Endothelial cell (in vitro differentiated cells): ENCODE measurements around the gene PML. TPM values are rescaled to one million over a fixed set of nuclear protein-coding genes. Genes with fewer than 3 reads are reported as not detected.

Experiments used
- DNase-seq: peaks from one replicate; pipeline ENCODE4 v3.0.0; 2021; ENCODE audit warnings: low spot score
- H3K27ac Mint-ChIP-seq: one replicate; pipeline ENCODE4 v1.8.0; 2021; ENCODE audit warnings: mixed read lengths, inconsistent platforms; ENCODE audit not compliant: unreplicated experiment
- H3K27me3 Mint-ChIP-seq: one replicate; pipeline ENCODE4 v1.8.0; 2021; ENCODE audit warnings: mild to moderate bottlenecking, moderate library complexity, mixed read lengths, inconsistent platforms; ENCODE audit not compliant: unreplicated experiment
- H3K36me3 Mint-ChIP-seq: one replicate; pipeline ENCODE4 v1.8.0; 2021; ENCODE audit warnings: mild to moderate bottlenecking, low read depth, mixed read lengths, inconsistent platforms; ENCODE audit not compliant: unreplicated experiment
- H3K4me1 Mint-ChIP-seq: one replicate; pipeline ENCODE4 v1.8.0; 2021; ENCODE audit warnings: mild to moderate bottlenecking, mixed read lengths, inconsistent platforms; ENCODE audit not compliant: unreplicated experiment
- H3K4me3 Mint-ChIP-seq: one replicate; pipeline ENCODE4 v1.8.0; 2021; ENCODE audit warnings: mild to moderate bottlenecking, mixed read lengths, inconsistent platforms; ENCODE audit not compliant: unreplicated experiment
- H3K9me3 Mint-ChIP-seq: one replicate; pipeline ENCODE4 v1.8.0; 2021; ENCODE audit warnings: mixed read lengths, inconsistent platforms; ENCODE audit not compliant: unreplicated experiment
- CTCF ChIP-seq: fragments of 200-600 bp; sonication (generic); IDR thresholded peaks from one replicate; pipeline ENCODE4 v1.5.0; 2021; ENCODE audit warnings: antibody characterized with exemption; ENCODE audit not compliant: unreplicated experiment
- total RNA-seq: library from RNA; stranded (reverse); fragmentation: NEBNext Ultra II Directional; extraction: Animal tissue kit (Norgen Biotek cat#: 25700); gene quantifications from one replicate; pipeline ENCODE4 v1.2.1, GENCODE V29; 2021; ENCODE audit not compliant: unreplicated experiment

The PML gene
- total RNA-seq, 1 donor from 2014 or later: 161 TPM

- Mint-ChIP-seq H3K36me3 (peaks cover 18% of the 10 kb centered on the region), H3K4me1 (peaks cover 35% of the 10 kb centered on the region), H3K4me3 (peak overlapping the region; percentile 43), H3K27me3 (peaks cover 6% of the 10 kb centered on the region), H3K27ac (peak overlapping the region; percentile 55), H3K9me3 (no peaks in the 10 kb centered on the region)
- TF ChIP-seq CTCF: no peak
- DNase-seq: no peak
Observed at GRCh38 chr15:73984208-73984979, 10.1 kb upstream of the PML start.

GRCh38 chr15:73985101-73985873 is 9.2 kb upstream of the PML start:
- no peak for TF ChIP-seq CTCF
- Mint-ChIP-seq H3K27ac (no peak overlapping the region), H3K36me3 (peaks cover 18% of the 10 kb centered on the region), H3K4me3 (peak overlapping the region; percentile 43), H3K4me1 (peaks cover 37% of the 10 kb centered on the region), H3K27me3 (peaks cover 6% of the 10 kb centered on the region), H3K9me3 (no peaks in the 10 kb centered on the region)
- DNase-seq: no peak

GRCh38 chr15:73986055-73986775 is 8.3 kb upstream of the PML start:
- H3K27ac Mint-ChIP-seq: no peak overlapping the region
- DNase-seq: no peak
- no peaks in the 10 kb centered on the region for H3K9me3 Mint-ChIP-seq
- peaks cover 10% of the 10 kb centered on the region for H3K27me3 Mint-ChIP-seq
- TF ChIP-seq CTCF: no peak
- H3K4me3 Mint-ChIP-seq: no peak overlapping the region
- H3K36me3 Mint-ChIP-seq: peaks cover 18% of the 10 kb centered on the region
- H3K4me1 Mint-ChIP-seq: peaks cover 41% of the 10 kb centered on the region

GRCh38 chr15:73986776-73987056 is 7.8 kb upstream of the PML start:
- H3K27ac Mint-ChIP-seq: no peak overlapping the region
- peaks cover 18% of the 10 kb centered on the region for H3K36me3 Mint-ChIP-seq
- peaks cover 41% of the 10 kb centered on the region for H3K4me1 Mint-ChIP-seq
- H3K9me3 Mint-ChIP-seq: no peaks in the 10 kb centered on the region
- peaks cover 10% of the 10 kb centered on the region for H3K27me3 Mint-ChIP-seq
- no peak for DNase-seq
- no peak overlapping the region for H3K4me3 Mint-ChIP-seq
- no peak for TF ChIP-seq CTCF
